HG02678 (cell line): ENCODE data around the gene NDUFA11.

ENCODE experiments used
- ATAC-seq: cut with Tn5 transposase; IDR thresholded peaks from one replicate; pipeline ENCODE4 v1.9.1; 2021; ENCODE audit warnings: mild to moderate bottlenecking, moderate library complexity; ENCODE audit not compliant: unreplicated experiment

NDUFA11 gene

GRCh38 chr19:5932609-5933262 is 29.1 kb upstream of the NDUFA11 start:
- no peak for ATAC-seq

- ATAC-seq: no peak
These were observed 28.6 kb upstream of the NDUFA11 start for GRCh38 chr19:5932146-5932545.

- ATAC-seq: no peak
These were observed 27.7 kb upstream of the NDUFA11 start for GRCh38 chr19:5931251-5931650.

- no peak for ATAC-seq
These were observed 26.0 kb upstream of the NDUFA11 start for GRCh38 chr19:5929625-5930024.

DNA sequence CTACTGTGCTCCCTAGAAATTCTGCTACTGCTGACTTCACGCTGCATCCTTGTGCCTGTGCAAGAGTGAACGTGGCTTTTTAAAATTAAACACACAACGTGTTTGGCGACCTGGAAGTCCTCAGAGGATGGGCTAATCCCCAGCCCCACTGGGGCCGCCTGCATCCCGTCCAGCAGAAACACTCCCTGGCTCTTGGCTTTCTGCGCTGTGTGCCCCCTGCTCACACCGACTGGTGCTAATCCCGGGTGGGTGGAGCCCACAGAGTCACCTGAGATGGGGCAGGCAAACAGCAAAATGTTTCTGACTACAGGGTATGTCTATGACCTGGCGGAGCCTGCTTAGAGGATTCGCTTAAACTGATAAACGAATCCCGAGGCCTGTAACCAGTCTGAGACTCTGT is 25.6 kb upstream of the NDUFA11 start:
- no peak for ATAC-seq

- peak; percentile 69 for ATAC-seq
These were observed 23.8 kb upstream of the NDUFA11 start for GRCh38 chr19:5927441-5927821.

DNA sequence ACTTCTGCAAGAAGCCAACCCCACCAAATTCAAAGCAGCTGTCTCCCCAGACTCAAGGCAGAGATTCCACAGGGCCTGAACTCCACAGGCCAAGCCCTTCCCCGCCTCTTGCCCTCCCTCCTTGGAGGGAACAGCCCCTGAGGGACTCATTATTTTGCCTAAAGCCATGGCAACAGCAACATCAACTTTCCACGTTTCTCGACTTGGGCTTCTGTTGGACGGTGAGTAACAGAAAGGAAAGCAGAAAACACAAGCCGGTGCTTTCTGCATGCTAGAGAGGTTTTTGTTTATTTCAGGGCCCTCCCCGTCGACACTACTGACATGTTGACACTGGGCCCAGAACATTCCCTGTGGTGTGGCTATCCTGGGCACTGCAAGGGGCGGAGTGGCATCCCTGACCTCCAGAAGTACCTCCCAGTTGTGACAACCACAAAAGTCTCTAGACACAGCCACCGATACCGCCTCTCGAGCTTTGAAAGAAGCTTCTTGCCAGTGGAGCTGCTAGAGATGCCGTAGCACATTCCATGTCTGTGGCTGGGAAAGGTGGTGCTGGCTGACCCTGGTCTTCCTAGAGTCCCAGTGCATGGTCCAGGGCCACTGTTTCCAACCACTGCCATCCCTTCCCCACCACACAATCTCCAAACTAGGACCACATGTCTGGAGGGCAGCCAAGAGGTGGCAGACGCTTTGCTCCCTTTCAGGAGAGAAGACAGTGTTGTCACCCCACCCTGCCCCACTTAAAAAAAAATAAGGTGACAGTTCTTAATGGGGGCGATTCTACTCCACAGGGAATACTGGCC is 23.3 kb upstream of the NDUFA11 start:
- ATAC-seq: no peak

DNA sequence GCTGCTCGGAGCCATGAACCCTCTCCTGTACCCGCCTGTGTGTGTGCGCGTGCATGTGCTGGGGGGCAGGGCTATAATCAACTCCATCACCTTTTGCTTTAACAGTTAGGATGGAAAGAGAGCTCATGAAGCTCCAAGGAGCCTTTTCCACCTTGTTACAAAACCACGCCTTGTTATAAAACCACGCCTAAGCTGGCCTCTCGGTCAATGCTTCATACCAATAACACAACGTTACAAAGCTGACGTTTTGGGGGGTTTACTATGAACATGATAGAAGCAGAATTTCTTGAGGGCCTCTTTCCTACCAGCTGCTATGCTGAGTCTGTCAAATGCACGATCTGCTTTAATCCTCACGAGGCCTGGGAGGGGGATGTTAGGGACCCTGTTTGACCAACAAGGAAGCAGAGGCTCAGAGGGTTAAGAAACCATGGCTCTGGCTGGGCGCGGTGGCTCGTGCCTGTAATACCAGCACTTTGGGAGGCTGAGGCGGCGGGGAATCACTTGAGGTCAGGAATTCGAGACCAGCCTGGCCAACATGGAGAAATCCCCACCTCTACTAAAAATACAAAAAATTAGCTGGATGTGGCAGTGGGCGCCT is 22.3 kb upstream of the NDUFA11 start:
- ATAC-seq: no peak

GRCh38 chr19:5923356-5923755 is 19.8 kb upstream of the NDUFA11 start:
- ATAC-seq: no peak

- no peak for ATAC-seq
These were observed 18.6 kb upstream of the NDUFA11 start for GRCh38 chr19:5922161-5922545.

- ATAC-seq: no peak
These were observed 18.0 kb upstream of the NDUFA11 start for GRCh38 chr19:5921516-5922160.

GRCh38 chr19:5918463-5919079 is 15.0 kb upstream of the NDUFA11 start:
- no peak for ATAC-seq

GRCh38 chr19:5917431-5918107 is 14.0 kb upstream of the NDUFA11 start:
- ATAC-seq: no peak

GRCh38 chr19:5916181-5916708 is 12.7 kb upstream of the NDUFA11 start:
- ATAC-seq: no peak

DNA sequence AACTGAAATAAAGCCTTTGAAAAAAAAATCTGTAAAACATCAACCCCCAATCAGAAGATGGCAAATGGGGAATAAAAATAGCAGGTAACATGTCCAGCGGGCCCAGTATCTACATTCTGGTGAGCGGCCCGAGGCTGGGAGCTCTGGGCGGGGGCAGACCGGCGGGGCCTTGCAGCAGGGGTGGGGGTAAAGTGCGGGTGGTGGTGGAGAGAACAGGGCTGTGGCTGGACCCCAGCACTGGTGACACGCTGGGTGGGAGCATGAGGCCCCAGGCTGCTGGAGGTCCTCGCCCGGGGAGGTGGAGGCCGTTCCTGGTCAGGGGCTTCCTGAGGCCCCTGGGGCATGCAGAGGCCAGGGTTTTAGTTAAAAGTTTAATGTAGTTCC is 12.2 kb upstream of the NDUFA11 start:
- no peak for ATAC-seq

DNA sequence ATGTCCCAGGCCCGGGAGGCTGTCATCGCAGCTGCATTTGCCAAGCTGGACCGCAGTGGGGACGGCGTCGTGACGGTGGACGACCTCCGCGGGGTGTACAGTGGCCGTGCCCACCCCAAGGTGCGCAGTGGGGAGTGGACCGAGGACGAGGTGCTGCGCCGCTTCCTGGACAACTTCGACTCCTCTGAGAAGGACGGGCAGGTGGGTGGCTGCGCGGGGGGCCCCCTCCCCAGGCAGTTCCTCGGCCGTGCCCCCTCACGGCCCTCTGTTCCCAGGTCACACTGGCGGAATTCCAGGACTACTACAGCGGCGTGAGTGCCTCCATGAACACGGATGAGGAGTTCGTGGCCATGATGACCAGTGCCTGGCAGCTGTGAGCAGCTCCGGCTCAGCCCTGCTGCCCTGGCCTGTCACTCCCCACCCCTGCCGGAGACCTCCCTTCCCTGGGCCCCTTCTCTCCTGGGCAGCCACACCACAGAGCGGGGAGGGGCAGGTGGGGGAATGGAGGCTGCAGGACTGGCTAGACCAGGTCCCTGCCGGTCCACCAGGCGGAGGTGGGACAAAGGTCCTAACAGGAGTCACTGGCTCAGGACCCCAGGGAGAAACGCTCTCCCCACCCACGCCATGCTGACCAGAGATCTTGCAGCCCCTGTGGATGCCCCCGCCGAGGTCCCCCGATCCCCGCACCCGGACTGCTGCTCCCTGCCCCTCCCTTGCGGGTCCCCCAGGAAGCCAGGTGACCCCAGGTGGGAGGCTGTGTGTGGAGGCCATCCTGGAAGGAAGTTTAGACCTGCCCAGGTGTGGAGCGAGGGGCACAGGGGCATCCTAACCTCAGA is 11.6 kb upstream of the NDUFA11 start:
- no peak for ATAC-seq

DNA sequence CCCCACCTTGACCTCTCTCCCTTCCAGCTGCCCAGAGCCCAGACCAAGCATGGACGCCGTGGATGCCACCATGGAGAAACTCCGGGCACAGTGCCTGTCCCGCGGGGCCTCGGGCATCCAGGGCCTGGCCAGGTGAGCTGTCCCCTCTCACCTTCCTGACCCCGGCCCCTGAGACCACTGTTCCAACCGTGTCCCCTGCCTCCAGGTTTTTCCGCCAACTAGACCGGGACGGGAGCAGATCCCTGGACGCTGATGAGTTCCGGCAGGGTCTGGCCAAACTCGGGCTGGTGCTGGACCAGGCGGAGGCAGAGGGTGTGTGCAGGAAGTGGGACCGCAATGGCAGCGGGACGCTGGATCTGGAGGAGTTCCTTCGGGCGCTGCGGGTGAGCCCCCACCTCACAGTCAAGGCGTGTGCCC is 10.8 kb upstream of the NDUFA11 start:
- no peak for ATAC-seq

- ATAC-seq: no peak
These were observed 10.3 kb upstream of the NDUFA11 start, which contains the start of gene CAPS for GRCh38 chr19:5913739-5914357. CAPS (plus strand) TSS chr19:5914254; CDS start chr19:5914407, 153 bp downstream.

GRCh38 chr19:5911366-5911765 is 7.8 kb upstream of the NDUFA11 start:
- no peak for ATAC-seq
